ENCODE measurements around the gene MRTO4. TPM values are rescaled to one million over a fixed set of nuclear protein-coding genes. Genes with fewer than 3 reads are reported as not detected.
"Not testable (repeated sequence)": the region's sequence is repeated elsewhere in the genome, so short reads cannot be mapped to it uniquely, and the experiment has no call there.

Gene MRTO4
- total RNA-seq, 3 donors from 2014 or later (not counting 1 experiment from before 2014, with no cell fraction given), result 9.7 to 15.8 (median 13.5) TPM

DNA sequence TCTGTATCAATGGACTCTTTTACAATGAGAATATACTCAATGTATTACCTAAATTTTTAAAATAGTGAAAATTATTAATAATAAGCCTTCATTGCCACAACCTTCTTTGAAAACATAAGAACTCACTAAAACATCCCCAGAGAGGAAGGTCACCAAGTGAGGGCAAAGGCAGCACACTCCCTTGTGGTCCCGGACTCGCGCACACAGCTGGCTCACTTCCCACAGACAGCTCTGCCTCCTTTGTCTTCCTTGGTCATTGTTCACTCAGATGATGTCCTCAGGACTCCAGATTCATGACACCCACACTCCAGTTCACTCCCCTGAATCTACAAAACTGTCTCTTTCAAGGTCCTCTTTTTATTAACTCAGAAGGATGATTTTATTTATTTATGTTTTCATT lies 22.4 kb upstream of the MRTO4 start:
- no peak overlapping the region for H3K27ac Mint-ChIP-seq
- TF ChIP-seq, protein P1, sequence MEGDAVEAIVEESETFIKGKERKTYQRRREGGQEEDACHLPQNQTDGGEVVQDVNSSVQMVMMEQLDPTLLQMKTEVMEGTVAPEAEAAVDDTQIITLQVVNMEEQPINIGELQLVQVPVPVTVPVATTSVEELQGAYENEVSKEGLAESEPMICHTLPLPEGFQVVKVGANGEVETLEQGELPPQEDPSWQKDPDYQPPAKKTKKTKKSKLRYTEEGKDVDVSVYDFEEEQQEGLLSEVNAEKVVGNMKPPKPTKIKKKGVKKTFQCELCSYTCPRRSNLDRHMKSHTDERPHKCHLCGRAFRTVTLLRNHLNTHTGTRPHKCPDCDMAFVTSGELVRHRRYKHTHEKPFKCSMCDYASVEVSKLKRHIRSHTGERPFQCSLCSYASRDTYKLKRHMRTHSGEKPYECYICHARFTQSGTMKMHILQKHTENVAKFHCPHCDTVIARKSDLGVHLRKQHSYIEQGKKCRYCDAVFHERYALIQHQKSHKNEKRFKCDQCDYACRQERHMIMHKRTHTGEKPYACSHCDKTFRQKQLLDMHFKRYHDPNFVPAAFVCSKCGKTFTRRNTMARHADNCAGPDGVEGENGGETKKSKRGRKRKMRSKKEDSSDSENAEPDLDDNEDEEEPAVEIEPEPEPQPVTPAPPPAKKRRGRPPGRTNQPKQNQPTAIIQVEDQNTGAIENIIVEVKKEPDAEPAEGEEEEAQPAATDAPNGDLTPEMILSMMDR (IDR thresholded peaks at IDR 0.05), result no peak
- H3K36me3 ChIP-seq (ENCODE audit: control insufficient read depth, insufficient read depth, low read length), result peaks cover 74% of the 10 kb centered on the region
- intact Hi-C loops (cut with micrococcal nuclease), result no loop called here
- no peak overlapping the region for H3K4me3 ChIP-seq (ENCODE audit: low read length)
- no peaks in the 10 kb centered on the region for H3K27me3 Mint-ChIP-seq (ENCODE audit: low read depth in 2 of 2)
- H3K9me3 Mint-ChIP-seq, result no peaks in the 10 kb centered on the region
- no peaks in the 10 kb centered on the region for H3K9me3 ChIP-seq (ENCODE audit: control insufficient read depth, insufficient read depth, low read length)
- H3K4me3 Mint-ChIP-seq, result no peak overlapping the region
- H3K27me3 ChIP-seq (ENCODE audit: control insufficient read depth, insufficient read depth, low read length), result no peaks in the 10 kb centered on the region
- no peak overlapping the region for H3K27ac ChIP-seq (ENCODE audit: low read length)
- ATAC-seq (no peak), DNase-seq (no peak)
- no peaks in the 10 kb centered on the region for H3K4me1 Mint-ChIP-seq
- H3K36me3 Mint-ChIP-seq, result peaks cover 13% of the 10 kb centered on the region
- 93% methylated on average over 3 of the region's 3 CpGs for WGBS (ENCODE audit: insufficient coverage)
- no peaks in the 10 kb centered on the region for H3K4me1 ChIP-seq (ENCODE audit: control insufficient read depth, insufficient read depth, low read length)

GRCh38 chr1:19229828-19230325 lies 21.7 kb upstream of the MRTO4 start:
- no peak overlapping the region for H3K4me3 Mint-ChIP-seq
- H3K4me1 ChIP-seq (ENCODE audit: control insufficient read depth, insufficient read depth, low read length), result no peaks in the 10 kb centered on the region
- no peak overlapping the region for H3K27ac Mint-ChIP-seq
- H3K27me3 ChIP-seq (ENCODE audit: control insufficient read depth, insufficient read depth, low read length), result no peaks in the 10 kb centered on the region
- ATAC-seq, result no peak
- no peaks in the 10 kb centered on the region for H3K9me3 ChIP-seq (ENCODE audit: control insufficient read depth, insufficient read depth, low read length)
- no peak overlapping the region for H3K27ac ChIP-seq (ENCODE audit: low read length)
- no peak overlapping the region for H3K4me3 ChIP-seq (ENCODE audit: low read length)
- TF ChIP-seq, protein P1 (IDR thresholded peaks at IDR 0.05), result no peak
- peaks cover 13% of the 10 kb centered on the region for H3K36me3 Mint-ChIP-seq
- 97% methylated on average over 6 of the region's 6 CpGs for WGBS (ENCODE audit: insufficient coverage)
- intact Hi-C loops (cut with micrococcal nuclease), result no loop called here
- H3K4me1 Mint-ChIP-seq, result no peaks in the 10 kb centered on the region
- no peaks in the 10 kb centered on the region for H3K9me3 Mint-ChIP-seq
- no peak for DNase-seq
- no peaks in the 10 kb centered on the region for H3K27me3 Mint-ChIP-seq (ENCODE audit: low read depth in 2 of 2)
- peaks cover 74% of the 10 kb centered on the region for H3K36me3 ChIP-seq (ENCODE audit: control insufficient read depth, insufficient read depth, low read length)

- H3K27ac Mint-ChIP-seq; H3K4me3 ChIP-seq (ENCODE audit: low read length); H3K27me3 ChIP-seq (ENCODE audit: control insufficient read depth, insufficient read depth, low read length); H3K4me1 Mint-ChIP-seq; H3K27ac ChIP-seq (ENCODE audit: low read length); intact Hi-C loops (cut with micrococcal nuclease); H3K4me1 ChIP-seq (ENCODE audit: control insufficient read depth, insufficient read depth, low read length); H3K9me3 ChIP-seq (ENCODE audit: control insufficient read depth, insufficient read depth, low read length); H3K27me3 Mint-ChIP-seq (ENCODE audit: low read depth in 2 of 2); ATAC-seq; H3K9me3 Mint-ChIP-seq; DNase-seq; H3K4me3 Mint-ChIP-seq: not testable (repeated sequence)
- 99% methylated on average over 15 of the region's 16 CpGs for WGBS (ENCODE audit: insufficient coverage)
- peaks cover 64% of the 10 kb centered on the region for H3K36me3 ChIP-seq (ENCODE audit: control insufficient read depth, insufficient read depth, low read length)
- peaks cover 13% of the 10 kb centered on the region for H3K36me3 Mint-ChIP-seq
These were observed 19.7 kb upstream of the MRTO4 start for GRCh38 chr1:19231736-19232523.

- Histone ChIP-seq H3K9me3 (ENCODE audit: control insufficient read depth, insufficient read depth, low read length) (no peaks in the 10 kb centered on the region), H3K36me3 (ENCODE audit: control insufficient read depth, insufficient read depth, low read length) (peaks cover 65% of the 10 kb centered on the region), H3K4me1 (ENCODE audit: control insufficient read depth, insufficient read depth, low read length) (no peaks in the 10 kb centered on the region), H3K4me3 (ENCODE audit: low read length) (no peak overlapping the region), H3K27me3 (ENCODE audit: control insufficient read depth, insufficient read depth, low read length) (no peaks in the 10 kb centered on the region), H3K27ac (ENCODE audit: low read length) (no peak overlapping the region)
- Mint-ChIP-seq H3K9me3 (no peaks in the 10 kb centered on the region), H3K27ac (no peak overlapping the region), H3K4me1 (no peaks in the 10 kb centered on the region), H3K27me3 (ENCODE audit: low read depth in 2 of 2) (no peaks in the 10 kb centered on the region), H3K4me3 (no peak overlapping the region), H3K36me3 (peaks cover 13% of the 10 kb centered on the region)
- DNase-seq (no peak), ATAC-seq (no peak)
- intact Hi-C loops (cut with micrococcal nuclease), result no loop called here
- TF ChIP-seq, protein P1 (IDR thresholded peaks at IDR 0.05), result no peak
These were observed 19.1 kb upstream of the MRTO4 start for GRCh38 chr1:19232524-19232846.

All from natural killer cell (primary cell).